GM23338 (cell line): Measurements from ENCODE around the gene FOXG1. TPM values are rescaled to one million over a fixed set of nuclear protein-coding genes. Genes with fewer than 3 reads are reported as not detected.
A peak's percentile ranks its signal among the peaks of the same experiment; 100 is the strongest.

Experiments
- ATAC-seq: fragments of 200-7000 bp; cut with Tn5 transposase; 3 replicates; pipeline ENCODE4 v1.9.1; 2020
- DNase-seq: peaks from one replicate; pipeline ENCODE4 v3.0.0-alpha.2; 2015; ENCODE audit warnings: low spot score
- H2AFZ ChIP-seq: fragments of 200-600 bp; sonication (generic); 2 replicates; pipeline ENCODE4 v1.8.0; 2016; ENCODE audit warnings: antibody characterized with exemption, mild to moderate bottlenecking, moderate library complexity
- H3F3A ChIP-seq: fragments of 200-600 bp; sonication (generic); replicated peaks from 2 replicates; pipeline ENCODE4 v1.8.0; 2017; ENCODE audit warnings: antibody characterized with exemption, mixed run types, low read depth
- H3K27ac ChIP-seq: fragments of 200-600 bp; sonication (generic); 2 replicates; pipeline ENCODE4 v1.6.1; 2016; ENCODE audit warnings: low read depth
- H3K27me3 ChIP-seq: fragments of 200-600 bp; sonication (generic); 2 replicates; pipeline ENCODE4 v1.8.0; 2016; ENCODE audit warnings: mild to moderate bottlenecking, mixed run types, moderate library complexity; ENCODE audit not compliant: insufficient read depth
- H3K36me3 ChIP-seq: fragments of 200-600 bp; sonication (generic); 2 replicates; pipeline ENCODE4 v1.8.0; 2016; ENCODE audit warnings: mild to moderate bottlenecking; ENCODE audit not compliant: insufficient read depth
- H3K4me1 ChIP-seq: fragments of 200-600 bp; sonication (generic); 2 replicates; pipeline ENCODE4 v1.8.0; 2016; ENCODE audit warnings: mild to moderate bottlenecking, moderate library complexity; ENCODE audit not compliant: insufficient read depth
- H3K4me2 ChIP-seq: fragments of 200-600 bp; sonication (generic); 2 replicates; pipeline ENCODE4 v1.7.1; 2017; ENCODE audit warnings: mixed run types
- H3K4me3 ChIP-seq: fragments of 200-600 bp; sonication (generic); 2 replicates; pipeline ENCODE4 v1.6.1; 2016; ENCODE audit warnings: mixed run types
- H3K79me2 ChIP-seq: fragments of 200-600 bp; sonication (generic); replicated peaks from 2 replicates; pipeline ENCODE4 v1.8.0; 2017; ENCODE audit warnings: mild to moderate bottlenecking; ENCODE audit not compliant: insufficient read depth
- H3K9me2 ChIP-seq: fragments of 200-600 bp; sonication (generic); 2 replicates; pipeline ENCODE4 v1.8.0; 2017; ENCODE audit not compliant: insufficient read depth
- H4K20me1 ChIP-seq: fragments of 200-600 bp; sonication (generic); replicated peaks from 2 replicates; pipeline ENCODE4 v1.8.0; 2017; ENCODE audit warnings: mild to moderate bottlenecking; ENCODE audit not compliant: insufficient read depth
- H3K27ac Mint-ChIP-seq: 2 replicates; pipeline ENCODE4 v1.8.0; 2020; ENCODE audit warnings: inconsistent platforms, mild to moderate bottlenecking, moderate library complexity, mixed read lengths
- H3K27me3 Mint-ChIP-seq: 3 replicates; pipeline ENCODE4 v1.8.0; 2022; ENCODE audit warnings: low read depth, mild to moderate bottlenecking, moderate library complexity, mixed read lengths, inconsistent platforms; ENCODE audit not compliant: insufficient read depth, poor library complexity
- H3K36me3 Mint-ChIP-seq: 3 replicates; pipeline ENCODE4 v1.8.0; 2021; ENCODE audit warnings: low read depth, mild to moderate bottlenecking, inconsistent platforms, moderate library complexity, mixed read lengths
- H3K4me1 Mint-ChIP-seq: 3 replicates; pipeline ENCODE4 v1.8.0; 2020; ENCODE audit warnings: mild to moderate bottlenecking, inconsistent platforms, mixed read lengths
- H3K4me3 Mint-ChIP-seq: 3 replicates; pipeline ENCODE4 v1.8.0; 2021; ENCODE audit warnings: moderate library complexity, mild to moderate bottlenecking, inconsistent platforms, mixed read lengths
- H3K9me3 Mint-ChIP-seq: 3 replicates; pipeline ENCODE4 v1.8.0; 2020; ENCODE audit warnings: moderate library complexity, mild to moderate bottlenecking, inconsistent platforms, mixed read lengths
- CTCF ChIP-seq, 2 experiments: fragments of 200-600 bp in 1 of 2; sonication (generic) in 1 of 2; conservative IDR thresholded peaks; 2 replicates each; pipeline versions ENCODE4 v1.5.1 to v1.6.1; 2016 to 2017; ENCODE audit warnings: antibody characterized with exemption in 2 of 2, low read depth in 2 of 2, mild to moderate bottlenecking in 2 of 2, moderate library complexity in 1 of 2
- ETS1 ChIP-seq: IDR thresholded peaks from 2 replicates; pipeline ENCODE4 v1.6.1; 2016; ENCODE audit warnings: antibody characterized with exemption
- EZH2 ChIP-seq: fragments of 200-600 bp; sonication (generic); IDR thresholded peaks from one replicate; pipeline ENCODE4 v1.8.0; 2017; ENCODE audit warnings: antibody characterized with exemption, mild to moderate bottlenecking, low read depth; ENCODE audit not compliant: unreplicated experiment
- EZH2phosphoT487 ChIP-seq: fragments of 200-600 bp; sonication (generic); IDR thresholded peaks from one replicate; pipeline ENCODE4 v1.8.1; 2018; ENCODE audit warnings: antibody characterized with exemption; ENCODE audit not compliant: unreplicated experiment
- POLR2AphosphoS5 ChIP-seq: IDR thresholded peaks from 2 replicates; pipeline ENCODE4 v1.6.1; 2016; ENCODE audit warnings: antibody characterized with exemption, low read depth
- STAT1 ChIP-seq: IDR thresholded peaks from one replicate; pipeline ENCODE4 v1.6.1; 2016; ENCODE audit warnings: antibody characterized with exemption; ENCODE audit not compliant: unreplicated experiment
- polyA plus RNA-seq: library from polyadenylated mRNA; unstranded; fragments of >200 nt; fragmentation: Nextera tagmentation; extraction: Ambion mirVana; gene quantifications from 2 replicates; pipeline ENCODE4 v1.2.1, GENCODE V29; 2016
- total RNA-seq: library from RNA; depleted of rRNA; stranded (reverse); fragments of >200 nt; shearing (Covaris generic); gene quantifications from 2 replicates; pipeline ENCODE4 v1.2.3, GENCODE V29; 2014
- TF ChIP-seq, protein P1 (sequence below): fragments of 250-450 bp; sonication (Bioruptor Pico); IDR thresholded peaks from 2 replicates; pipeline ENCODE4 v1.5.0; 2020; ENCODE audit warnings: mild to moderate bottlenecking, moderate library complexity

The FOXG1 gene
- total and polyA plus RNA-seq, 2 experiments from 2014 or later = 0.05 to 0.10 TPM

DNA sequence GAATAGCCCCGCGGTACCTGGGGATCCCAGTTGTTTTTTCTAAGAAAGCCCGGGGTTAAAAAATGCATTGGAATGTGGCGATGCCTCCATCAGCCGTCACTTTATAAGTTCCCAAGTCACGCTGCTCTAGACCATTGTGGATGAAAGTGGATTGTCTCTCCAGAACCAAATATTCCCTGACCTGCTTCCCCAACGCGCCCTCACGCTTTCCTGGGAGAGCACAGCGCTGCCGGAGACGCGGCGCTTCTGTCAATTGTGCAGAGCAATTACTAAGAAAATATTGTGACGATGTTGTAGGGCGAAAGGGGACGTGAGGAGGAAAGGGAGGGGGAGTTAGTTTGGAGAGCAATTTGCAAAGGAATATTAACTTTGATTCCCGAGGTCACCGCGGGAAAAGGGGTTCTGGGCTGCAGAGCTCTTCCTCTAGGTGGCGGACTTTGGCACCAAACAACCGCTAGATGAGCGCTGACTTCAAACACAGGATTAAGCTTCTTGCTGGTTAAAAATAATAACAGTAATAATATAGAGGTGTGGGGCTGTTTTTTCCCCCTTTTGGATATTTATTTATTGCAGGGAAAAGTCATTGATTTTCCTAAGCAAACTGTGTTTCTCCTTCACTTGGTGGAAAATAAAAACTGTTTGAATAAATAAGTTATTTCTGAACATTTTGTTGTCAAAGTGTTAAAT lies 9.6 kb upstream of the FOXG1 start:
- H3K4me3 Mint-ChIP-seq = peak overlapping the region; percentile 63
- Histone ChIP-seq H3K4me2 (peak overlapping the region; percentile 78), H2AFZ (no peak overlapping the region), H3K9me2 (no peaks in the 10 kb centered on the region), H3K4me3 (peak overlapping the region; percentile 61), H3F3A (peaks cover 11% of the 10 kb centered on the region), H3K27me3 (peaks cover 81% of the 10 kb centered on the region), H3K79me2 (no peaks in the 10 kb centered on the region), H3K4me1 (peaks cover 64% of the 10 kb centered on the region), H3K36me3 (no peaks in the 10 kb centered on the region), H4K20me1 (peaks cover 38% of the 10 kb centered on the region), H3K27ac (no peak overlapping the region)
- peak; percentile 81 for DNase-seq
- H3K9me3 Mint-ChIP-seq = peaks cover 2% of the 10 kb centered on the region; the same call in 2 of the 3 replicates
- peak; percentile 25; the same call in 2 of the 3 replicates for ATAC-seq
- TF ChIP-seq CTCF (conservative IDR thresholded peaks at IDR 0.05; ENCODE audit: low read depth in 2 of 2) = peak; percentile 62 to 86
- TF ChIP-seq EZH2phosphoT487 = peak; percentile 52
- TF ChIP-seq EZH2 = peak; percentile 91
- TF ChIP-seq ETS1 = no peak
- H3K36me3 Mint-ChIP-seq = no peaks in the 10 kb centered on the region
- H3K27ac Mint-ChIP-seq = no peak overlapping the region
- peaks cover 58% of the 10 kb centered on the region for H3K4me1 Mint-ChIP-seq
- peaks cover 80% of the 10 kb centered on the region for H3K27me3 Mint-ChIP-seq

GRCh38 chr14:28757786-28758185 lies 8.8 kb upstream of the FOXG1 start:
- H3K79me2 ChIP-seq = no peaks in the 10 kb centered on the region
- DNase-seq = no peak
- Mint-ChIP-seq H3K27ac (no peak overlapping the region), H3K36me3 (no peaks in the 10 kb centered on the region), H3K27me3 (peaks cover 88% of the 10 kb centered on the region), H3K4me3 (no peak overlapping the region), H3K9me3 (peaks cover 2% of the 10 kb centered on the region; the same call in 2 of the 3 replicates), H3K4me1 (peaks cover 61% of the 10 kb centered on the region)
- H4K20me1 ChIP-seq = peaks cover 46% of the 10 kb centered on the region
- no peak overlapping the region for H3K4me3 ChIP-seq
- peaks cover 89% of the 10 kb centered on the region for H3K27me3 ChIP-seq
- H2AFZ ChIP-seq = no peak overlapping the region
- H3K9me2 ChIP-seq = no peaks in the 10 kb centered on the region
- peaks cover 11% of the 10 kb centered on the region for H3F3A ChIP-seq
- H3K36me3 ChIP-seq = no peaks in the 10 kb centered on the region
- H3K4me2 ChIP-seq = peak overlapping the region; percentile 71; the same call in 1 of the 2 replicates
- no peak overlapping the region for H3K27ac ChIP-seq
- ATAC-seq = no peak
- peaks cover 71% of the 10 kb centered on the region for H3K4me1 ChIP-seq
- TF ChIP-seq CTCF (conservative IDR thresholded peaks at IDR 0.05; ENCODE audit: low read depth in 2 of 2) = no peak
- no peak for TF ChIP-seq STAT1
- no peak for TF ChIP-seq ETS1
- no peak for TF ChIP-seq EZH2
- TF ChIP-seq, protein P1, sequence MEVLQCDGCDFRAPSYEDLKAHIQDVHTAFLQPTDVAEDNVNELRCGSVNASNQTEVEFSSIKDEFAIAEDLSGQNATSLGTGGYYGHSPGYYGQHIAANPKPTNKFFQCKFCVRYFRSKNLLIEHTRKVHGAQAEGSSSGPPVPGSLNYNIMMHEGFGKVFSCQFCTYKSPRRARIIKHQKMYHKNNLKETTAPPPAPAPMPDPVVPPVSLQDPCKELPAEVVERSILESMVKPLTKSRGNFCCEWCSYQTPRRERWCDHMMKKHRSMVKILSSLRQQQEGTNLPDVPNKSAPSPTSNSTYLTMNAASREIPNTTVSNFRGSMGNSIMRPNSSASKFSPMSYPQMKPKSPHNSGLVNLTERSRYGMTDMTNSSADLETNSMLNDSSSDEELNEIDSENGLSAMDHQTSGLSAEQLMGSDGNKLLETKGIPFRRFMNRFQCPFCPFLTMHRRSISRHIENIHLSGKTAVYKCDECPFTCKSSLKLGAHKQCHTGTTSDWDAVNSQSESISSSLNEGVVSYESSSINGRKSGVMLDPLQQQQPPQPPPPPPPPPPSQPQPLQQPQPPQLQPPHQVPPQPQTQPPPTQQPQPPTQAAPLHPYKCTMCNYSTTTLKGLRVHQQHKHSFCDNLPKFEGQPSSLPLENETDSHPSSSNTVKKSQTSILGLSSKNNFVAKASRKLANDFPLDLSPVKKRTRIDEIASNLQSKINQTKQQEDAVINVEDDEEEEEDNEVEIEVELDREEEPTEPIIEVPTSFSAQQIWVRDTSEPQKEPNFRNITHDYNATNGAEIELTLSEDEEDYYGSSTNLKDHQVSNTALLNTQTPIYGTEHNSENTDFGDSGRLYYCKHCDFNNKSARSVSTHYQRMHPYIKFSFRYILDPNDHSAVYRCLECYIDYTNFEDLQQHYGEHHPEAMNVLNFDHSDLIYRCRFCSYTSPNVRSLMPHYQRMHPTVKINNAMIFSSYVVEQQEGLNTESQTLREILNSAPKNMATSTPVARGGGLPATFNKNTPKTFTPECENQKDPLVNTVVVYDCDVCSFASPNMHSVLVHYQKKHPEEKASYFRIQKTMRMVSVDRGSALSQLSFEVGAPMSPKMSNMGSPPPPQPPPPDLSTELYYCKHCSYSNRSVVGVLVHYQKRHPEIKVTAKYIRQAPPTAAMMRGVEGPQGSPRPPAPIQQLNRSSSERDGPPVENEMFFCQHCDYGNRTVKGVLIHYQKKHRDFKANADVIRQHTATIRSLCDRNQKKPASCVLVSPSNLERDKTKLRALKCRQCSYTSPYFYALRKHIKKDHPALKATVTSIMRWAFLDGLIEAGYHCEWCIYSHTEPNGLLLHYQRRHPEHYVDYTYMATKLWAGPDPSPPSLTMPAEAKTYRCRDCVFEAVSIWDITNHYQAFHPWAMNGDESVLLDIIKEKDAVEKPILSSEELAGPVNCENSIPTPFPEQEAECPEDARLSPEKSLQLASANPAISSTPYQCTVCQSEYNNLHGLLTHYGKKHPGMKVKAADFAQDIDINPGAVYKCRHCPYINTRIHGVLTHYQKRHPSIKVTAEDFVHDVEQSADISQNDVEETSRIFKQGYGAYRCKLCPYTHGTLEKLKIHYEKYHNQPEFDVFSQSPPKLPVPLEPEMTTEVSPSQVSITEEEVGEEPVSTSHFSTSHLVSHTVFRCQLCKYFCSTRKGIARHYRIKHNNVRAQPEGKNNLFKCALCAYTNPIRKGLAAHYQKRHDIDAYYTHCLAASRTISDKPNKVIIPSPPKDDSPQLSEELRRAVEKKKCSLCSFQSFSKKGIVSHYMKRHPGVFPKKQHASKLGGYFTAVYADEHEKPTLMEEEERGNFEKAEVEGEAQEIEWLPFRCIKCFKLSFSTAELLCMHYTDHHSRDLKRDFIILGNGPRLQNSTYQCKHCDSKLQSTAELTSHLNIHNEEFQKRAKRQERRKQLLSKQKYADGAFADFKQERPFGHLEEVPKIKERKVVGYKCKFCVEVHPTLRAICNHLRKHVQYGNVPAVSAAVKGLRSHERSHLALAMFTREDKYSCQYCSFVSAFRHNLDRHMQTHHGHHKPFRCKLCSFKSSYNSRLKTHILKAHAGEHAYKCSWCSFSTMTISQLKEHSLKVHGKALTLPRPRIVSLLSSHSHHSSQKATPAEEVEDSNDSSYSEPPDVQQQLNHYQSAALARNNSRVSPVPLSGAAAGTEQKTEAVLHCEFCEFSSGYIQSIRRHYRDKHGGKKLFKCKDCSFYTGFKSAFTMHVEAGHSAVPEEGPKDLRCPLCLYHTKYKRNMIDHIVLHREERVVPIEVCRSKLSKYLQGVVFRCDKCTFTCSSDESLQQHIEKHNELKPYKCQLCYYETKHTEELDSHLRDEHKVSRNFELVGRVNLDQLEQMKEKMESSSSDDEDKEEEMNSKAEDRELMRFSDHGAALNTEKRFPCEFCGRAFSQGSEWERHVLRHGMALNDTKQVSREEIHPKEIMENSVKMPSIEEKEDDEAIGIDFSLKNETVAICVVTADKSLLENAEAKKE (CRISPR knock-in tag) = no peak
- no peak for TF ChIP-seq POLR2AphosphoS5
